ENCODE data around the gene FOXP2.
"Not testable (repeated sequence)": the region's sequence is repeated elsewhere in the genome, so short reads cannot be mapped to it uniquely, and the experiment has no call there.

The FOXP2 gene

GRCh38 chr7:114567416-114567815, 152.8 kb downstream of the FOXP2 start:
- no peak overlapping the region for H3K27ac ChIP-seq

GRCh38 chr7:114569220-114569619, 154.6 kb downstream of the FOXP2 start:
- H3K27ac ChIP-seq: no peak overlapping the region
- TF ChIP-seq, protein P1, sequence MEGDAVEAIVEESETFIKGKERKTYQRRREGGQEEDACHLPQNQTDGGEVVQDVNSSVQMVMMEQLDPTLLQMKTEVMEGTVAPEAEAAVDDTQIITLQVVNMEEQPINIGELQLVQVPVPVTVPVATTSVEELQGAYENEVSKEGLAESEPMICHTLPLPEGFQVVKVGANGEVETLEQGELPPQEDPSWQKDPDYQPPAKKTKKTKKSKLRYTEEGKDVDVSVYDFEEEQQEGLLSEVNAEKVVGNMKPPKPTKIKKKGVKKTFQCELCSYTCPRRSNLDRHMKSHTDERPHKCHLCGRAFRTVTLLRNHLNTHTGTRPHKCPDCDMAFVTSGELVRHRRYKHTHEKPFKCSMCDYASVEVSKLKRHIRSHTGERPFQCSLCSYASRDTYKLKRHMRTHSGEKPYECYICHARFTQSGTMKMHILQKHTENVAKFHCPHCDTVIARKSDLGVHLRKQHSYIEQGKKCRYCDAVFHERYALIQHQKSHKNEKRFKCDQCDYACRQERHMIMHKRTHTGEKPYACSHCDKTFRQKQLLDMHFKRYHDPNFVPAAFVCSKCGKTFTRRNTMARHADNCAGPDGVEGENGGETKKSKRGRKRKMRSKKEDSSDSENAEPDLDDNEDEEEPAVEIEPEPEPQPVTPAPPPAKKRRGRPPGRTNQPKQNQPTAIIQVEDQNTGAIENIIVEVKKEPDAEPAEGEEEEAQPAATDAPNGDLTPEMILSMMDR (IDR thresholded peaks at IDR 0.05): no peak
- TF ChIP-seq ZFX (IDR thresholded peaks at IDR 0.05; ENCODE audit: borderline replicate concordance): no peak

More at GRCh38 chr7:114567416-114567815, 152.8 kb downstream of the FOXP2 start:
- TF ChIP-seq, protein P1 (IDR thresholded peaks at IDR 0.05): no peak
- TF ChIP-seq ZFX (IDR thresholded peaks at IDR 0.05; ENCODE audit: borderline replicate concordance): no peak

DNA sequence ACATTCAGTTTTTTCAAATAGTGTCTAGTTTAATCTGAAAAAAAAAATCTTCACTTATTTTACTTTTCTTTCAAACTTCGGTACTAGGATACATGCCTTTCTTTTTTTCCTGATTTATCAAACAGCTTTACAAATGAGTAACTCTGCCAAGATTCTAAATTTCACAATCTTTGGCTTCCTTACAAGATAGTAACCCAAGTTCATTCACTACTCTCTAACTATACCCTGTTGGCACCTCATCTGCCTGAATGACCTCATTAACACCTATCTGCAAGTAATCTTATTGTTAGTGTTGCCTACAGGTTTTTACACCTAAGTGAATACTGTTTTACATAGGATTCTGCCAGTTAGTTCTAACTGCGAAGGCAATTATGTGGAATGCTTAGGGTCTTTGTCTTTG, 159.8 kb downstream of the FOXP2 start:
- TF ChIP-seq ZFX (IDR thresholded peaks at IDR 0.05; ENCODE audit: borderline replicate concordance): no peak
- TF ChIP-seq, protein P1 (IDR thresholded peaks at IDR 0.05): no peak
- H3K27ac ChIP-seq: no peak overlapping the region

DNA sequence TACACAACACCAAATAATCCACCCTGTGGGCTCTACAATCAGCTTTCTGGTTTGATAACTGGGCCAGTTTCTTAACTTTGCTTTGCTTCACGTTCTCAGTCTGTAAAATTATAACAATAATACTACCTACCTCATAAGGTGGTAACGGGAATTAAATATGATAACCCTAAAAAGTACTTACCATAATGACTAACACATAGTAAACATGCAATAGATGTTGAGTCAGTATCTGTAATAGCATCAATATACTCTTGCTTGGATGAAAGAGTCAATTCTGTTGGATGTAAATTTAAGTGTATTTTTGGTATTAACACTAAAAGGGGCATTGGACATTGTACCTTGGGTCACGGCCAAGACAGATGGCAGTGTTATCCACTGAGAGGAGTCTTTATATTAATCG, 160.5 kb downstream of the FOXP2 start:
- no peak overlapping the region for H3K27ac ChIP-seq
- TF ChIP-seq ZFX (IDR thresholded peaks at IDR 0.05; ENCODE audit: borderline replicate concordance): no peak
- TF ChIP-seq, protein P1 (IDR thresholded peaks at IDR 0.05): no peak

DNA sequence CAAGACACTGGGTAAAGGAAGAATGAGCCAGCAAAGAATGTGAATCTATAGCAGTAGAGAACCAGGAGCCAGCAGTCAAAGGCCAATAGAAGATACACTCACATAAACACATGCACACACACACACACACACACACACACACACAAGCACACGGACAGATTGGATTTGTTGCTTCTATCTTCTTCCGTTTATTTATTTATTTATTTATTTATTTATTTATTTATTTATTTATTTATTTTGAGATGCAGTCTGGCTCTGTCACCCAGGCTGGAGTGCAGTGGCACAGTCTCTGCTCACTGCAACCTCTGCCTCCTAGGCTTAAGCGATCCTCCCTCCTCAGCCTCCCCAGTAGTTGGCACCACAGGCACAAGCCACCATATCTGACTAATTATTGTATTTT, 166.3 kb downstream of the FOXP2 start:
- not testable (repeated sequence) for H3K27ac ChIP-seq

DNA sequence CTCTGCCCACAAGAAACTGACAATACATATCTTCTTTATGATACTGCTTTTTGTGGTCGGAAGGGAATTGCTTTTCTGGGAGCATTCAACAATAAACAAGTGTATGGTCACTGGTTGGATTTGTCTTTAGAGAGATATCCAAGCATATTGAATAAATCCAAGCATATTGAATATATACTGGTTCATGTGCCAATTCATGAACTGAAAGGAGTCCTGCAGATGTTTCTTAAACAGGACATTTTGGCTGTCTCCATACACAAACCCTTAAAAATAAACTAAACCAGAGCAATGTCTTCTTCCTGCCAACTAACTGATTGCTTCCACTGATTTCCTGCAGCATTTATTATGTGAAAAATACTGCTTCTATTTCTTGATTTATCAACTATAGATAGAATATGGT, 173.9 kb downstream of the FOXP2 start:
- no peak for TF ChIP-seq ZFX (IDR thresholded peaks at IDR 0.05; ENCODE audit: borderline replicate concordance)
- TF ChIP-seq, protein P1 (IDR thresholded peaks at IDR 0.05): no peak

GRCh38 chr7:114589436-114589835, 174.8 kb downstream of the FOXP2 start:
- no peak for TF ChIP-seq ZFX (IDR thresholded peaks at IDR 0.05; ENCODE audit: borderline replicate concordance)
- TF ChIP-seq, protein P1 (IDR thresholded peaks at IDR 0.05): no peak
- no peak overlapping the region for H3K27ac ChIP-seq

More for the DNA sequence above, 173.9 kb downstream of the FOXP2 start:
- H3K27ac ChIP-seq: no peak overlapping the region

DNA sequence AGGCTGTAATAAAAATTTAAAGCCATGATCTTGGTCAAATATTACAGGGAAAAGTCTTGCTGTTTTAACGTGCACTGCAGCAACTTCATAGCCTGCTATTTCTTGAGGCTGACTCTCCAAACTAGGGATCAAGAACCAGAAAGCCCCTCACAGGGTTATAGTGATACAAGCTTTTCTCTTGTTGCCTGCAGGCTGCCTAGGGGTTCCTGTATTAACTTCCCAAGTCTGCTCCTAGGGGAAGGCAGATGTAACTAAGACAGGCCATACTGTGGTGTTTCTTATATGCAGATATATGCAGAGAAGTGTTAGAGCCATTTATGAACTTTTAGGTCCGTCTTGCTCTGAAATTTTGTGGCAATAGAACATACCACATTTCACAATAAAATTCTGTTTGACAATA, 175.7 kb downstream of the FOXP2 start:
- no peak for TF ChIP-seq ZFX (IDR thresholded peaks at IDR 0.05; ENCODE audit: borderline replicate concordance)
- TF ChIP-seq, protein P1 (IDR thresholded peaks at IDR 0.05): no peak
- H3K27ac ChIP-seq: no peak overlapping the region

Measured in 22Rv1 (cell line).